Liver (tissue), 9 donors: ENCODE results near the gene ZNF24. TPM values are rescaled to one million over a fixed set of nuclear protein-coding genes. Genes with fewer than 3 reads are reported as not detected.

ENCODE experiments used
- DNase-seq: peaks from one replicate; pipeline ENCODE4 v3.0.0-alpha.2; 2017; ENCODE audit warnings: low spot score
- H3K27ac ChIP-seq, 2 donors: one replicate each; pipeline ENCODE4 v1.7.0; 2013; ENCODE audit warnings: inconsistent platforms in 2 of 2, low read length in 2 of 2, control low read depth in 1 of 2, low read depth in 1 of 2, mild to moderate bottlenecking in 1 of 2
- H3K27me3 ChIP-seq, 4 donors: one replicate each; pipeline versions ENCODE4 v1.6.1 to v1.7.0; 2013; ENCODE audit warnings: low read length in 3 of 4, inconsistent platforms in 1 of 4, mild to moderate bottlenecking in 1 of 4, moderate library complexity in 1 of 4; ENCODE audit not compliant: control insufficient read depth in 4 of 4, insufficient read depth in 4 of 4
- H3K36me3 ChIP-seq, 4 donors: one replicate each; pipeline versions ENCODE4 v1.6.1 to v1.7.0; 2013; ENCODE audit warnings: low read length in 3 of 4, mild to moderate bottlenecking in 3 of 4, low read depth in 1 of 4, moderate library complexity in 1 of 4; ENCODE audit not compliant: control insufficient read depth in 4 of 4, insufficient read depth in 3 of 4
- H3K4me1 ChIP-seq, 4 donors: one replicate each; pipeline versions ENCODE4 v1.6.1 to v1.7.0; 2013; ENCODE audit warnings: low read length in 3 of 4, mild to moderate bottlenecking in 3 of 4, moderate library complexity in 1 of 4; ENCODE audit not compliant: control insufficient read depth in 4 of 4, insufficient read depth in 4 of 4
- H3K4me3 ChIP-seq, 3 donors: one replicate each; pipeline versions ENCODE4 v1.6.1 to v1.7.0; 2013; ENCODE audit warnings: low read length in 3 of 3, control low read depth in 1 of 3, low read depth in 1 of 3, mild to moderate bottlenecking in 1 of 3
- H3K9ac ChIP-seq, 2 donors: one replicate each; pipeline ENCODE4 v1.7.0; 2013; ENCODE audit warnings: low read length in 2 of 2, mild to moderate bottlenecking in 2 of 2, moderate library complexity in 2 of 2, control low read depth in 1 of 2, low read depth in 1 of 2
- H3K9me3 ChIP-seq, 4 donors: one replicate each; pipeline versions ENCODE4 v1.6.1 to v1.7.0; 2013; ENCODE audit warnings: low read length in 3 of 4; ENCODE audit not compliant: control insufficient read depth in 4 of 4
- EGR1 ChIP-seq, 2 donors: IDR thresholded peaks; 2 replicates each; pipeline ENCODE4 v1.6.1; 2016 to 2018; ENCODE audit warnings: antibody characterized with exemption in 2 of 2, low read depth in 2 of 2
- FOXA1 ChIP-seq: IDR thresholded peaks from 2 replicates; pipeline ENCODE4 v1.6.1; 2016; ENCODE audit warnings: antibody characterized with exemption
- FOXA2 ChIP-seq: IDR thresholded peaks from 2 replicates; pipeline ENCODE4 v1.6.1; 2016; ENCODE audit warnings: antibody characterized with exemption
- GABPA ChIP-seq, 2 donors: IDR thresholded peaks in 1 of 2; conservative IDR thresholded peaks in 1 of 2; 2 replicates each; pipeline ENCODE4 v1.6.1; 2016; ENCODE audit warnings: antibody characterized with exemption in 2 of 2, mild to moderate bottlenecking in 1 of 2, moderate library complexity in 1 of 2
- HNF4A ChIP-seq, 2 donors: conservative IDR thresholded peaks; 2 replicates each; pipeline ENCODE4 v1.6.1; 2016; ENCODE audit warnings: antibody characterized with exemption in 2 of 2, mild to moderate bottlenecking in 2 of 2
- JUND ChIP-seq, 2 donors: IDR thresholded peaks; 2 replicates each; pipeline ENCODE4 v1.6.1; 2016; ENCODE audit warnings: antibody characterized with exemption in 2 of 2
- RAD21 ChIP-seq, 2 donors: IDR thresholded peaks; 2 replicates each; pipeline ENCODE4 v1.6.1; 2016; ENCODE audit warnings: antibody characterized with exemption in 2 of 2, mild to moderate bottlenecking in 2 of 2
- SP1 ChIP-seq: IDR thresholded peaks from 2 replicates; pipeline ENCODE4 v1.6.1; 2018; ENCODE audit warnings: antibody characterized with exemption, mild to moderate bottlenecking
- TAF1 ChIP-seq: conservative IDR thresholded peaks from 2 replicates; pipeline ENCODE4 v1.6.1; 2016; ENCODE audit warnings: antibody characterized with exemption, mild to moderate bottlenecking
- YY1 ChIP-seq: IDR thresholded peaks from 2 replicates; pipeline ENCODE4 v1.6.1; 2016; ENCODE audit warnings: antibody characterized with exemption, mild to moderate bottlenecking
- WGBS: extraction: QIAGEN DNeasy Blood & Tissue Kit; methylation state at CpG from one replicate; pipeline ENCODE4 v1.1.7; 2013; 5-methylcytosine and 5-hydroxymethylcytosine counted together
- polyA plus RNA-seq, 2 donors: library from polyadenylated mRNA; stranded (reverse) in 1 of 2; unstranded in 1 of 2; fragments of 200-250 nt in 1 of 2; fragments of >200 nt in 1 of 2; fragmentation: Nextera tagmentation in 1 of 2; extraction: Ambion mirVana in 1 of 2; gene quantifications; one replicate each; pipeline versions ENCODE4 v1.2.1 to v1.2.3, GENCODE V29; 2013 to 2015
- total RNA-seq, 2 donors: library from RNA; depleted of rRNA; stranded (reverse); fragments of >200 nt; gene quantifications; one replicate each; pipeline ENCODE4 v1.2.3, GENCODE V29; 2014
- TF ChIP-seq, protein P1 (sequence below): IDR thresholded peaks from 2 replicates; pipeline ENCODE4 v1.6.1; 2016; ENCODE audit warnings: antibody characterized with exemption
- TF ChIP-seq, protein P2 (sequence below): IDR thresholded peaks from 2 replicates; pipeline ENCODE4 v1.6.1; 2016; ENCODE audit warnings: antibody characterized with exemption
- donor health status: healthy.
- donor health status: healthy.
- donor health status: healthy.
- donor health status: healthy.
- donor health status: healthy.

ZNF24 gene
- total and polyA plus RNA-seq, 4 donors = 9.1 to 30.3 (median 28.9) TPM

DNA sequence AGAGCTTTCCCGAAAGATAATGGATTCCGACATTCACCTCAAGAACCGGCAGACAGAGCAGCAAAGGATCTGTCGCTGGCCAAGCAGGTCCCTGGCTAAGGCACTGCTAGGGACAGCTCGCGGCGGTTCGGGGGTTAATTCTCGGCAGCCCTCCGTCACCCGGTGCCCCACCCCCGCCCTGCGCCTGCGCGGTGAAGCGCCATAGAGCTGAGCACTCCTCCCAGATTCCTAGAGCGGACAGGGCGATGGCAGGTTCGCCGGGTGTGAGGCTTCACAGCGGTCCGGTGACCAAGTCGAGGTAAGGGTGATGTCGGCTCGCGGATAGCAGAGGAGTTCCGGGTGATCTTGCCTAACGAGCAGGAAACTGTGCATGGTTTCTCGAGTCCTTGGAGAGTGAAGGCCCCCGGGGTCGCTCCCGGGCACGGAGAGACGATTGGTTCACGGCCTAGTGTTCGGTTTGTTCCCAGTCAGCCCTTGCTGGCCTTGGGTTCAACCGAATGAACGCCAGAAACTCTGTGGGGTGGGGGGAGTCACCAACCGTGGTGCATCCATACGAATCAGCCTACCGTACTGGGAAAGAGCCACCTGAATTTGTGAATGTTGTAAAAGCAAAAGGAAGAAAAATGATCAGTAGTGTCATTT, 54.0 kb downstream of the ZNF24 start, which contains the start of gene ZSCAN30 (continued):
- TF ChIP-seq, protein P1, sequence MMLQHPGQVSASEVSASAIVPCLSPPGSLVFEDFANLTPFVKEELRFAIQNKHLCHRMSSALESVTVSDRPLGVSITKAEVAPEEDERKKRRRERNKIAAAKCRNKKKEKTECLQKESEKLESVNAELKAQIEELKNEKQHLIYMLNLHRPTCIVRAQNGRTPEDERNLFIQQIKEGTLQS = peak; percentile 56
- no peak for TF ChIP-seq FOXA2
- peak; percentile 3 to 82 for TF ChIP-seq GABPA (IDR thresholded peaks at IDR 0.05 in 1 of 2, conservative IDR thresholded peaks at IDR 0.05 in 1 of 2)
- TF ChIP-seq RAD21 (IDR thresholded peaks at IDR 0.05) = peak; percentile 23 to 38
- TF ChIP-seq TAF1 = peak; percentile 73
- TF ChIP-seq HNF4A (conservative IDR thresholded peaks at IDR 0.05) = peak; percentile 21 to 40
- TF ChIP-seq, protein P2, sequence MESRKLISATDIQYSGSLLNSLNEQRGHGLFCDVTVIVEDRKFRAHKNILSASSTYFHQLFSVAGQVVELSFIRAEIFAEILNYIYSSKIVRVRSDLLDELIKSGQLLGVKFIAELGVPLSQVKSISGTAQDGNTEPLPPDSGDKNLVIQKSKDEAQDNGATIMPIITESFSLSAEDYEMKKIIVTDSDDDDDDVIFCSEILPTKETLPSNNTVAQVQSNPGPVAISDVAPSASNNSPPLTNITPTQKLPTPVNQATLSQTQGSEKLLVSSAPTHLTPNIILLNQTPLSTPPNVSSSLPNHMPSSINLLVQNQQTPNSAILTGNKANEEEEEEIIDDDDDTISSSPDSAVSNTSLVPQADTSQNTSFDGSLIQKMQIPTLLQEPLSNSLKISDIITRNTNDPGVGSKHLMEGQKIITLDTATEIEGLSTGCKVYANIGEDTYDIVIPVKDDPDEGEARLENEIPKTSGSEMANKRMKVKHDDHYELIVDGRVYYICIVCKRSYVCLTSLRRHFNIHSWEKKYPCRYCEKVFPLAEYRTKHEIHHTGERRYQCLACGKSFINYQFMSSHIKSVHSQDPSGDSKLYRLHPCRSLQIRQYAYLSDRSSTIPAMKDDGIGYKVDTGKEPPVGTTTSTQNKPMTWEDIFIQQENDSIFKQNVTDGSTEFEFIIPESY = peak; percentile 64
- TF ChIP-seq SP1 = peak; percentile 69

GRCh38 chr18:35289727-35290093, 54.5 kb downstream of the ZNF24 start:
- peaks cover 5 to 19% (median 10%) of the 10 kb centered on the region in 4 donors for H3K4me1 ChIP-seq
- DNase-seq = peak; percentile 49
- no peaks in the 10 kb centered on the region for H3K9me3 ChIP-seq
- TF ChIP-seq, protein P2 = no peak
- TF ChIP-seq SP1 (no peak), EGR1 (IDR thresholded peaks at IDR 0.05; ENCODE audit: low read depth in 2 of 2) (no peak), FOXA2 (no peak), RAD21 (IDR thresholded peaks at IDR 0.05) (no peak), JUND (IDR thresholded peaks at IDR 0.05) (no peak)
- TF ChIP-seq, protein P1 = no peak
- H3K27ac ChIP-seq = peak overlapping the region; percentile 65 to 87
- under 1% methylated on average over 8 of the region's 8 CpGs for WGBS
- no peaks in the 10 kb centered on the region for H3K27me3 ChIP-seq
- peak overlapping the region; percentile 23 to 94 for H3K9ac ChIP-seq
- H3K4me3 ChIP-seq = peak overlapping the region; percentile 53 to 83 (median 71)
- H3K36me3 ChIP-seq = peaks cover 0 to 5% (median 2%) of the 10 kb centered on the region in 4 donors

DNA sequence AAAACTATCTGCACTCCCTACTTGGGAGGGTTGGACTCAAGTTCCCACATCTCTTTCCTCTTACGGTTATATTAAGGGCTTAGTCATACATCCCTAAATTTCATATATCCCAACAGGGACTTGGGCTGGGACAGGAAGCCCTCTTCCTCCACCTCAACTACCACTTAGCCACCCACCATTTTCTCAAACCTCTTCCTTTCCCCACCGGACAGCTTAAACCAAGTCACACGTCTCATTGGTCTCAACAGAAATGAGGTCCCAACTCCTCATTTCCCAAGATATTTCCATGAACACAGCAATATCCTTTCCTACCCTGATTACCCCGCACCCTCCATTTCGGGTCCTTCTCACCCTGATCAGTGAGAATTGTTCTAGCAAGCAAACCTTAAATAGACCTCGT, 54.9 kb downstream of the ZNF24 start:
- peak overlapping the region; percentile 65 to 87 for H3K27ac ChIP-seq
- 22% methylated on average over 6 of the region's 6 CpGs for WGBS
- TF ChIP-seq YY1 = no peak
- no peak for TF ChIP-seq FOXA1

More for the DNA sequence above, 54.9 kb downstream of the ZNF24 start:
- peak overlapping the region; percentile 23 to 94 for H3K9ac ChIP-seq
- no peaks in the 10 kb centered on the region for H3K27me3 ChIP-seq
- H3K4me3 ChIP-seq = peak overlapping the region; percentile 53 to 83 (median 71)
- H3K9me3 ChIP-seq = no peaks in the 10 kb centered on the region
- no peak for DNase-seq
- peaks cover 5 to 19% (median 10%) of the 10 kb centered on the region in 4 donors for H3K4me1 ChIP-seq
- H3K36me3 ChIP-seq = peaks cover 0 to 7% (median 2%) of the 10 kb centered on the region in 4 donors
